CD14-positive monocyte (primary cell): ENCODE data around the gene SCYL1. TPM values are rescaled to one million over a fixed set of nuclear protein-coding genes. Genes with fewer than 3 reads are reported as not detected.

ENCODE experiments used
- DNase-seq, 3 donors: peaks; one replicate each; pipeline ENCODE4 v3.0.0-alpha.2; 2011 to 2022
- H2AFZ ChIP-seq: 2 replicates; pipeline ENCODE4 v1.6.0; 2012; ENCODE audit warnings: mild to moderate bottlenecking, low read depth, low read length, inconsistent platforms; ENCODE audit not compliant: insufficient read depth, poor library complexity, severe bottlenecking
- H3K27ac ChIP-seq, 2 donors: 1 replicate in 1 of 2; 2 replicates in 1 of 2; pipeline ENCODE4 v1.5.1; 2012 to 2013; ENCODE audit warnings: low read length in 2 of 2, control low read depth in 1 of 2, inconsistent platforms in 1 of 2, low read depth in 1 of 2, mild to moderate bottlenecking in 1 of 2
- H3K27me3 ChIP-seq, 2 donors: one replicate each; pipeline versions ENCODE4 v1.6.0 to v1.6.1; 2011 to 2013; ENCODE audit warnings: low read length in 2 of 2; ENCODE audit not compliant: control insufficient read depth in 2 of 2, insufficient read depth in 2 of 2
- H3K36me3 ChIP-seq, 2 donors: replicated peaks in 1 of 2; 1 replicate in 1 of 2; 2 replicates in 1 of 2; pipeline versions ENCODE4 v1.5.1 to v1.6.1; 2012 to 2013; ENCODE audit warnings: low read length in 2 of 2, control low read depth in 1 of 2, inconsistent platforms in 1 of 2, mild to moderate bottlenecking in 1 of 2; ENCODE audit not compliant: insufficient read depth in 2 of 2, control insufficient read depth in 1 of 2
- H3K4me1 ChIP-seq, 2 donors: 1 replicate in 1 of 2; 2 replicates in 1 of 2; pipeline versions ENCODE4 v1.5.1 to v1.6.1; 2012 to 2013; ENCODE audit warnings: low read length in 2 of 2, control low read depth in 1 of 2, inconsistent platforms in 1 of 2, mild to moderate bottlenecking in 1 of 2, moderate library complexity in 1 of 2; ENCODE audit not compliant: insufficient read depth in 2 of 2, control insufficient read depth in 1 of 2
- H3K4me2 ChIP-seq: replicated peaks from 2 replicates; pipeline ENCODE3; 2012; ENCODE audit warnings: low read length, moderate library complexity, mild to moderate bottlenecking; ENCODE audit not compliant: poor library complexity, severe bottlenecking; ENCODE audit errors: extremely low read depth
- H3K4me3 ChIP-seq, 3 experiments: fragments of 200-600 bp in 1 of 3; sonication (generic) in 1 of 3; replicated peaks in 1 of 3; 1 replicate in 2 of 3; 2 replicates in 1 of 3; pipeline ENCODE4 v1.5.1; 2011 to 2013; ENCODE audit warnings: low read length in 3 of 3, mild to moderate bottlenecking in 3 of 3, control low read depth in 2 of 3, low read depth in 2 of 3, inconsistent platforms in 1 of 3, moderate library complexity in 1 of 3
- H3K79me2 ChIP-seq: 2 replicates; pipeline ENCODE4 v1.6.0; 2012; ENCODE audit warnings: mild to moderate bottlenecking, control low read depth, inconsistent platforms, low read length, moderate library complexity; ENCODE audit not compliant: insufficient read depth
- H3K9ac ChIP-seq: 2 replicates; pipeline ENCODE4 v1.6.0; 2017; ENCODE audit warnings: low read length, mild to moderate bottlenecking; ENCODE audit not compliant: insufficient read depth, poor library complexity, severe bottlenecking
- H3K9me3 ChIP-seq, 2 donors: replicated peaks in 1 of 2; 1 replicate in 1 of 2; 2 replicates in 1 of 2; pipeline versions ENCODE4 v1.5.1 to v1.6.1; 2012 to 2013; ENCODE audit warnings: low read length in 2 of 2, control low read depth in 1 of 2; ENCODE audit not compliant: control insufficient read depth in 1 of 2, insufficient read depth in 1 of 2
- H4K20me1 ChIP-seq: 2 replicates; pipeline ENCODE4 v1.6.0; 2012; ENCODE audit warnings: mild to moderate bottlenecking, low read length, control low read depth, moderate library complexity; ENCODE audit not compliant: insufficient read depth
- H3K27ac Mint-ChIP-seq, 7 donors: one replicate each; pipeline ENCODE4 v1.8.0; 2020; ENCODE audit warnings: mild to moderate bottlenecking in 7 of 7, mixed read lengths in 7 of 7, moderate library complexity in 6 of 7, inconsistent platforms in 2 of 7
- H3K27me3 Mint-ChIP-seq, 3 donors: one replicate each; pipeline ENCODE4 v1.8.0; 2021 to 2022; ENCODE audit warnings: low read depth in 3 of 3, mild to moderate bottlenecking in 3 of 3, mixed read lengths in 3 of 3, moderate library complexity in 3 of 3, inconsistent platforms in 1 of 3
- H3K36me3 Mint-ChIP-seq, 2 donors: one replicate each; pipeline ENCODE4 v1.8.0; 2020; ENCODE audit warnings: mixed read lengths in 2 of 2, inconsistent platforms in 1 of 2, mild to moderate bottlenecking in 1 of 2
- H3K4me1 Mint-ChIP-seq: one replicate; pipeline ENCODE4 v1.8.0; 2020; ENCODE audit warnings: mild to moderate bottlenecking, mixed read lengths
- H3K4me3 Mint-ChIP-seq, 2 donors: one replicate each; pipeline ENCODE4 v1.8.0; 2020; ENCODE audit warnings: mild to moderate bottlenecking in 2 of 2, mixed read lengths in 2 of 2, moderate library complexity in 1 of 2
- H3K9me3 Mint-ChIP-seq, 7 donors: one replicate each; pipeline ENCODE4 v1.8.0; 2020 to 2022; ENCODE audit warnings: mixed read lengths in 7 of 7, mild to moderate bottlenecking in 6 of 7, moderate library complexity in 6 of 7, inconsistent platforms in 2 of 7
- WGBS: methylation state at CpG from one replicate; pipeline ENCODE4 v1.1.5; 2013; ENCODE audit warnings: missing lambda C conversion rate; ENCODE audit not compliant: insufficient coverage; 5-methylcytosine and 5-hydroxymethylcytosine counted together
- intact Hi-C, 2 donors: fragments of 100-400 bp; cut with micrococcal nuclease; formaldehyde crosslinking; loops; one replicate each; pipeline versions ENCODE4 v1.15.0 to v1.15.1; 2023
- polyA plus RNA-seq, 3 donors: library from polyadenylated mRNA; depleted of rRNA in 1 of 3; unstranded in 2 of 3; stranded (reverse) in 1 of 3; fragments of 300-500 nt in 2 of 3; fragments of >200 nt in 1 of 3; fragmentation: Illumina TruSeq in 2 of 3; gene quantifications; 1 replicate in 2 of 3; 2 replicates in 1 of 3; pipeline ENCODE4 v1.2.3, GENCODE V29; 2012 to 2021
- TF ChIP-seq, protein P1 (sequence below): fragments of 200-600 bp; IDR thresholded peaks from one replicate; pipeline ENCODE4 v1.8.0; 2022; ENCODE audit warnings: antibody characterized with exemption, mild to moderate bottlenecking

The SCYL1 gene
- polyA plus RNA-seq, 3 donors, result 18.6 to 71.6 (median 29.7) TPM

DNA sequence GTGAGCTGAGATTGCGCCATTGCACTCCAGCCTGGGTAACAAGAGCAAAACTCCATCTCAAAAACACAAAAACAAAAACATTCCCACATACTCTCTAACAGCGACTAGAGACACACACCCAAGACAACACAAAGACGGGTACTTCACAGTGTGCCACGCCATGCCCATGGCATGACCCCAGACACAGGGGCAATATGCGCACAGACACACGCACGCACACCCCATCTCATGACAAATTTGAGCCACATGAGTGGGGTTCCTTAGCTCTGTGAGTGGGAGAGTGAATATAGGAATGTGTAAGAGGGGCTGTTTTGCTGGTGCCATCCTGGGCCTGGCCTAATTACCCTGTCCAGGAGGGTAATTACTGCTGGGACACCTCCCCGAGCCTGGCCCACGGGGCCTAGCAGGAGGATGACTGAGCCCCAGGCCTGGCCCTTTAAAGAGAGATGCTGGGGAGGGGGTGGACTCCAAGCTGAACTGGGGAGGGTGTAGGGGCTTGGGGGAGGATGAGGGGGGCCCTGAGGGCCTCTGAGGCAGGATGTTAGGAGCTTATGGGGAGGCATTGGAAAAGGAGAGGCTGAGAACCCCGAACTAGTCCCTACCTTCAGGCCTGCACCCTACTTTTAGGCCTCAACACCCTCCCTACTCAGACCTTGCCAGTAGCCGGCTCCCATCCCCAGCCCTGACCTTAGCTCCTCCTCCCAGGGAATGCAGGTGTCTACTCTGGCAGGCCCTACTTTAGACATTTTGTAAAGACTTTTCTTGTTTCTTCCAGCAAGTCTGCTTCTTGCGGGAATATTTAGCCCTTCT, 31.8 kb downstream of the SCYL1 start:
- WGBS, result 95% methylated on average over 10 of the region's 12 CpGs
- peaks cover 26 to 59% of the 10 kb centered on the region in 2 donors for H3K4me1 ChIP-seq
- no peaks in the 10 kb centered on the region for H3K79me2 ChIP-seq
- no peak overlapping the region for H3K27ac ChIP-seq
- TF ChIP-seq, protein P1, sequence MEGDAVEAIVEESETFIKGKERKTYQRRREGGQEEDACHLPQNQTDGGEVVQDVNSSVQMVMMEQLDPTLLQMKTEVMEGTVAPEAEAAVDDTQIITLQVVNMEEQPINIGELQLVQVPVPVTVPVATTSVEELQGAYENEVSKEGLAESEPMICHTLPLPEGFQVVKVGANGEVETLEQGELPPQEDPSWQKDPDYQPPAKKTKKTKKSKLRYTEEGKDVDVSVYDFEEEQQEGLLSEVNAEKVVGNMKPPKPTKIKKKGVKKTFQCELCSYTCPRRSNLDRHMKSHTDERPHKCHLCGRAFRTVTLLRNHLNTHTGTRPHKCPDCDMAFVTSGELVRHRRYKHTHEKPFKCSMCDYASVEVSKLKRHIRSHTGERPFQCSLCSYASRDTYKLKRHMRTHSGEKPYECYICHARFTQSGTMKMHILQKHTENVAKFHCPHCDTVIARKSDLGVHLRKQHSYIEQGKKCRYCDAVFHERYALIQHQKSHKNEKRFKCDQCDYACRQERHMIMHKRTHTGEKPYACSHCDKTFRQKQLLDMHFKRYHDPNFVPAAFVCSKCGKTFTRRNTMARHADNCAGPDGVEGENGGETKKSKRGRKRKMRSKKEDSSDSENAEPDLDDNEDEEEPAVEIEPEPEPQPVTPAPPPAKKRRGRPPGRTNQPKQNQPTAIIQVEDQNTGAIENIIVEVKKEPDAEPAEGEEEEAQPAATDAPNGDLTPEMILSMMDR, result no peak
- H3K27ac Mint-ChIP-seq, result no peak overlapping the region
- peaks cover 0 to 2% (median 0%) of the 10 kb centered on the region in 7 donors for H3K9me3 Mint-ChIP-seq
- DNase-seq, result no peak
- no peak overlapping the region for H3K9ac ChIP-seq
- H4K20me1 ChIP-seq, result no peaks in the 10 kb centered on the region
- no peak overlapping the region for H2AFZ ChIP-seq
- H3K4me2 ChIP-seq, result no peak overlapping the region
- no peaks in the 10 kb centered on the region for H3K36me3 ChIP-seq
- peaks cover 56% of the 10 kb centered on the region for H3K4me1 Mint-ChIP-seq
- H3K36me3 Mint-ChIP-seq, result peaks cover 0 to 9% of the 10 kb centered on the region in 2 donors
- H3K27me3 ChIP-seq, result peaks cover 0 to 33% of the 10 kb centered on the region in 2 donors
- intact Hi-C loops, result no loop called here
- no peak overlapping the region for H3K4me3 ChIP-seq
- no peaks in the 10 kb centered on the region for H3K9me3 ChIP-seq
- peak overlapping the region; percentile 73 to 84 for H3K4me3 Mint-ChIP-seq
- H3K27me3 Mint-ChIP-seq, result peaks cover 21 to 43% (median 40%) of the 10 kb centered on the region in 3 donors

DNA sequence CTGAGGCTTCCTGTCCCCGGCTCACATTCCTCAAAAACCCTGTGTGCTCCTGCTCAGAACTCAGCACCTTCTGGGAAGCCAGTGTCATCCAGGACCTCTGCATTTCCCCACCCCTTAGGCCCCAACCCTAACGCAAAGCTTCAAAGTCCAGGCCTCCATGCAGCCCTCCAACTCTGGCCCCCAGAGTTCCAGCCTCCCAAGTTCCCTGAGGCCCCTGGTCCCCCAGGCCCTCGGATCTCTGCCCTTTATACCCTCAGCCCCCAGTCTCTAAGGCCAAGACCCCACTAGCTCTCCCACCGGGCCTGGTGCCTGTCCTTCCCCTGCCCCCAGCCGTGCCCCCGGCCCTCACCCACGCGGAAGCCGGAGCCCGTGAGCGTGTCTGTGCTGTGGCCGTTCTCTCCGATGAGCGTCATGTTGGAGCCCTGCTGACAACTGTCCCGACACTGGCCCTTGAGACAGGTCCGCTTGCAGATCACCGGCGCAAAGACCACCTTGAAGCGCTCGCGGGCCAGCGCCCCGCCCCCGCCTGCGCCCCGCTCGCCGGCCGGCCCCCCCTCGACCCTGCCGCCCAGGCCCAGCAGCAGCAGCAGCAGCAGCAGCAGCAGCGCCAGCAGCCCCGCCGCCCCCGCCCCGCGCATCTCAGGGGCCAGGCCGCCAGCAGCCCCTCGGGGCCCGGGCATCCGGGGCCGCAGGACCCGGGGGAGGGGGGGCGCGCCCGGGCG, 32.6 kb downstream of the SCYL1 start:
- Mint-ChIP-seq H3K4me3 (peak overlapping the region; percentile 73 to 84), H3K9me3 (peaks cover 0 to 2% (median 0%) of the 10 kb centered on the region in 7 donors), H3K4me1 (peaks cover 49% of the 10 kb centered on the region), H3K36me3 (peaks cover 0 to 9% of the 10 kb centered on the region in 2 donors), H3K27ac (peak overlapping the region in 1 of 7 donors; percentile 10), H3K27me3 (peaks cover 21 to 45% (median 41%) of the 10 kb centered on the region in 3 donors)
- Histone ChIP-seq H3K27ac (no peak overlapping the region), H3K9me3 (no peaks in the 10 kb centered on the region), H3K9ac (peak overlapping the region; percentile 57), H3K27me3 (peaks cover 0 to 33% of the 10 kb centered on the region in 2 donors), H3K4me3 (peak overlapping the region in 2 of 3 experiments; percentile 6 to 71), H2AFZ (peak overlapping the region; percentile 82), H3K36me3 (no peaks in the 10 kb centered on the region), H3K79me2 (no peaks in the 10 kb centered on the region), H3K4me2 (peak overlapping the region; percentile 81), H4K20me1 (no peaks in the 10 kb centered on the region), H3K4me1 (peaks cover 25 to 55% of the 10 kb centered on the region in 2 donors)
- TF ChIP-seq, protein P1, result no peak
- no peak for DNase-seq
- WGBS, result 5% methylated on average over 37 of the region's 47 CpGs
- intact Hi-C loops, result no loop called here
